IMR-90 (cell line): Measurements from ENCODE around the gene CANT1. TPM values are rescaled to one million over a fixed set of nuclear protein-coding genes. Genes with fewer than 3 reads are reported as not detected.

Experiments
- ATAC-seq: fragments of 200-7000 bp; cut with Tn5 transposase; 2 replicates; pipeline ENCODE4 v1.9.1; 2020; ENCODE audit warnings: low read depth, mild to moderate bottlenecking, moderate library complexity
- BruUV-seq: library from RNA; stranded (reverse); fragments of 400-500 nt; replicated peaks from 2 replicates; lab custom pipeline; 2021; lab: Mats Ljungman, UMichigan
- CTCF ChIA-PET: fragments of 300-600 bp; formaldehyde crosslinking; extraction: SDS; loops from one replicate; lab custom pipeline; 2021; ENCODE audit warnings: antibody characterized with exemption; lab: Yijun Ruan, JAX
- POLR2A ChIA-PET: fragments of 300-600 bp; sonication (Branson Sonifier 250); formaldehyde crosslinking; loops from one replicate; lab custom pipeline; 2022; ENCODE audit warnings: antibody characterized with exemption; ENCODE audit not compliant: unreplicated experiment; lab: Charles Lee
- DNase-seq: peaks from one replicate; pipeline ENCODE4 v3.0.0; 2013
- H2AFZ ChIP-seq: replicated peaks from 2 replicates; pipeline ENCODE3; 2013; ENCODE audit warnings: low read length, mild to moderate bottlenecking; ENCODE audit not compliant: poor library complexity
- H2AK5ac ChIP-seq: 2 replicates; pipeline ENCODE4 v1.6.1; 2013; ENCODE audit warnings: low read depth, low read length, inconsistent platforms
- H2AK9ac ChIP-seq: replicated peaks from 2 replicates; pipeline ENCODE3; 2013; ENCODE audit warnings: mild to moderate bottlenecking, low read depth, low read length, moderate library complexity; ENCODE audit not compliant: poor library complexity
- H2BK120ac ChIP-seq: 2 replicates; pipeline ENCODE4 v1.6.1; 2013; ENCODE audit warnings: low read depth, low read length, inconsistent platforms
- H2BK15ac ChIP-seq: 3 replicates; pipeline ENCODE4 v1.6.1; 2013; ENCODE audit warnings: low read depth, low read length, inconsistent platforms
- H2BK20ac ChIP-seq: 2 replicates; pipeline ENCODE4 v1.6.1; 2013; ENCODE audit warnings: low read depth, mild to moderate bottlenecking, inconsistent platforms, low read length, moderate library complexity
- H2BK5ac ChIP-seq: 2 replicates; pipeline ENCODE4 v1.6.1; 2013; ENCODE audit warnings: mild to moderate bottlenecking, low read depth, low read length, inconsistent platforms; ENCODE audit not compliant: poor library complexity, severe bottlenecking
- H3K14ac ChIP-seq: replicated peaks from 2 replicates; pipeline ENCODE4 v1.6.1; 2013; ENCODE audit warnings: low read depth, low read length, inconsistent platforms
- H3K18ac ChIP-seq: 2 replicates; pipeline ENCODE4 v1.6.1; 2013; ENCODE audit warnings: low read depth, low read length, control low read depth
- H3K23ac ChIP-seq: 2 replicates; pipeline ENCODE4 v1.6.1; 2013; ENCODE audit warnings: low read depth, low read length, inconsistent platforms
- H3K27ac ChIP-seq: 2 replicates; pipeline ENCODE4 v1.5.1; 2013; ENCODE audit warnings: mild to moderate bottlenecking, control low read depth, low read length; ENCODE audit not compliant: insufficient read depth
- H3K27me3 ChIP-seq: 2 replicates; pipeline ENCODE4 v1.6.1; 2013; ENCODE audit warnings: low read length; ENCODE audit not compliant: control insufficient read depth, insufficient read depth
- H3K36me3 ChIP-seq: 2 replicates; pipeline ENCODE4 v1.6.1; 2013; ENCODE audit warnings: low read length, mixed read lengths; ENCODE audit not compliant: control insufficient read depth, insufficient read depth
- H3K4ac ChIP-seq: 2 replicates; pipeline ENCODE4 v1.6.1; 2013; ENCODE audit warnings: low read depth, low read length, inconsistent platforms
- H3K4me1 ChIP-seq: 2 replicates; pipeline ENCODE4 v1.6.1; 2013; ENCODE audit warnings: low read length, mixed read lengths; ENCODE audit not compliant: control insufficient read depth, insufficient read depth
- H3K4me2 ChIP-seq: 2 replicates; pipeline ENCODE4 v1.6.1; 2013; ENCODE audit warnings: low read depth, mild to moderate bottlenecking, control low read depth, low read length, moderate library complexity
- H3K4me3 ChIP-seq: 2 replicates; pipeline ENCODE4 v1.5.1; 2013; ENCODE audit warnings: low read depth, mild to moderate bottlenecking, control low read depth, low read length, moderate library complexity; ENCODE audit not compliant: insufficient read depth
- H3K56ac ChIP-seq: 2 replicates; pipeline ENCODE4 v1.6.1; 2013; ENCODE audit warnings: low read length, inconsistent platforms; ENCODE audit not compliant: insufficient read depth; ENCODE audit errors: extremely low read depth
- H3K79me1 ChIP-seq, 2 experiments: 2 replicates each; pipeline ENCODE4 v1.6.1; 2013; ENCODE audit warnings: low read length in 2 of 2, inconsistent platforms in 1 of 2, low read depth in 1 of 2
- H3K9ac ChIP-seq: 2 replicates; pipeline ENCODE4 v1.6.1; 2013; ENCODE audit warnings: low read depth, low read length, control low read depth
- H3K9me1 ChIP-seq: 2 replicates; pipeline ENCODE4 v1.6.1; 2013; ENCODE audit warnings: low read length, inconsistent platforms; ENCODE audit not compliant: insufficient read depth
- H3K9me3 ChIP-seq: 2 replicates; pipeline ENCODE4 v1.6.1; 2013; ENCODE audit warnings: low read length; ENCODE audit not compliant: control insufficient read depth, insufficient read depth
- H4K20me1 ChIP-seq: 2 replicates; pipeline ENCODE4 v1.6.1; 2013; ENCODE audit warnings: low read length, inconsistent platforms; ENCODE audit not compliant: insufficient read depth
- H4K5ac ChIP-seq: 2 replicates; pipeline ENCODE4 v1.6.1; 2013; ENCODE audit warnings: mild to moderate bottlenecking, low read depth, low read length, control low read depth
- H4K8ac ChIP-seq, 2 experiments: 2 replicates each; pipeline ENCODE4 v1.6.1; 2013; ENCODE audit warnings: low read depth in 2 of 2, low read length in 2 of 2, control low read depth in 1 of 2, inconsistent platforms in 1 of 2
- H4K91ac ChIP-seq: 2 replicates; pipeline ENCODE4 v1.6.1; 2013; ENCODE audit warnings: low read depth, low read length, inconsistent platforms; ENCODE audit not compliant: insufficient read depth
- BHLHE40 ChIP-seq: fragments of 150-350 bp; IDR thresholded peaks from 2 replicates; pipeline ENCODE4 v1.6.1; 2016; ENCODE audit warnings: mild to moderate bottlenecking, low read depth, low read length
- CEBPB ChIP-seq: IDR thresholded peaks from 2 replicates; pipeline ENCODE4 v1.6.1; 2012; ENCODE audit warnings: low read depth, low read length, improper control_type of control experiment
- CHD1 ChIP-seq: IDR thresholded peaks from 2 replicates; pipeline ENCODE4 v1.6.1; 2012; ENCODE audit warnings: low read depth, low read length, improper control_type of control experiment
- CTCF ChIP-seq: conservative IDR thresholded peaks from 2 replicates; pipeline ENCODE4 v1.5.1; 2012; ENCODE audit warnings: mild to moderate bottlenecking, low read depth, low read length, improper control_type of control experiment
- ELK1 ChIP-seq: fragments of 150-350 bp; IDR thresholded peaks from 2 replicates; pipeline ENCODE4 v1.6.1; 2016; ENCODE audit warnings: low read depth, mild to moderate bottlenecking, low read length, moderate library complexity, borderline replicate concordance
- FOS ChIP-seq: fragments of 150-350 bp; IDR thresholded peaks from 2 replicates; pipeline ENCODE4 v1.6.1; 2016; ENCODE audit warnings: low read depth, low read length
- MAFK ChIP-seq: IDR thresholded peaks from 2 replicates; pipeline ENCODE4 v1.6.1; 2012; ENCODE audit warnings: low read depth, low read length, improper control_type of control experiment
- MAZ ChIP-seq: IDR thresholded peaks from 2 replicates; pipeline ENCODE4 v1.6.1; 2012; ENCODE audit warnings: low read depth, mild to moderate bottlenecking, low read length, improper control_type of control experiment, moderate library complexity, borderline replicate concordance
- MXI1 ChIP-seq: IDR thresholded peaks from 2 replicates; pipeline ENCODE4 v1.6.1; 2012; ENCODE audit warnings: low read depth, mild to moderate bottlenecking, low read length, moderate library complexity, borderline replicate concordance
- NFE2L2 ChIP-seq: fragments of 150-350 bp; IDR thresholded peaks from 2 replicates; pipeline ENCODE4 v1.6.1; 2016; ENCODE audit warnings: low read depth, mild to moderate bottlenecking, low read length
- POLR2A ChIP-seq: IDR thresholded peaks from 2 replicates; pipeline ENCODE4 v1.6.1; 2012; ENCODE audit warnings: mild to moderate bottlenecking, low read depth, low read length
- RAD21 ChIP-seq: IDR thresholded peaks from 2 replicates; pipeline ENCODE4 v1.6.1; 2012; ENCODE audit warnings: low read length, improper control_type of control experiment
- RCOR1 ChIP-seq: IDR thresholded peaks from 2 replicates; pipeline ENCODE4 v1.6.1; 2012; ENCODE audit warnings: mild to moderate bottlenecking, low read length, improper control_type of control experiment; ENCODE audit not compliant: insufficient replicate concordance
- RFX5 ChIP-seq: IDR thresholded peaks from 2 replicates; pipeline ENCODE4 v1.8.0; 2012; ENCODE audit warnings: low read depth, mild to moderate bottlenecking, low read length, moderate library complexity
- SMC3 ChIP-seq: fragments of 150-350 bp; IDR thresholded peaks from 2 replicates; pipeline ENCODE4 v1.6.1; 2016; ENCODE audit warnings: low read depth, mild to moderate bottlenecking, antibody characterized with exemption, low read length, moderate library complexity
- USF2 ChIP-seq: fragments of 150-350 bp; IDR thresholded peaks from 2 replicates; pipeline ENCODE4 v1.6.1; 2017; ENCODE audit warnings: mild to moderate bottlenecking, antibody characterized with exemption, low read length, low read depth
- WGBS, 2 experiments: methylation state at CpG; one replicate each; pipeline versions ENCODE4 v1.1.5 to v1.1.7; 2013; ENCODE audit warnings: missing lambda C conversion rate in 2 of 2; ENCODE audit not compliant: insufficient read length in 1 of 2; ENCODE audit errors: extremely low coverage in 2 of 2; 5-methylcytosine and 5-hydroxymethylcytosine counted together
- dilution Hi-C: fragments of 300-500 bp; cut with HindIII; formaldehyde crosslinking; loops from one replicate; pipeline ENCODE4 v1.14.3; 2018; ENCODE audit warnings: low sequenced_read_pairs; ENCODE audit not compliant: unreplicated experiment
- in situ Hi-C: fragments of 300-500 bp; cut with MboI; formaldehyde crosslinking; loops from 3 replicates; pipeline ENCODE4 v1.14.3; 2019; ENCODE audit warnings: low sequenced_read_pairs, inconsistent platforms, mixed read lengths
- intact Hi-C: fragments of 100-400 bp; cut with micrococcal nuclease; formaldehyde crosslinking; loops from 2 replicates; pipeline ENCODE4 v1.10.0; 2022
- polyA plus RNA-seq, 3 experiments: library from polyadenylated mRNA; depleted of rRNA; stranded (reverse); fragments of >200 nt; gene quantifications; 2 replicates each; pipeline ENCODE4 v1.2.3, GENCODE V29; 2012; ENCODE audit warnings: low replicate concordance in 1 of 3
- total RNA-seq: library from RNA; depleted of rRNA; stranded (reverse); fragments of >200 nt; gene quantifications from 2 replicates; pipeline ENCODE4 v1.2.3, GENCODE V29; 2012

CANT1 gene
- total and polyA plus RNA-seq, 2 of the 4 experiments (the other 2 are of a cell fraction) = 51.8 to 73.4 TPM

GRCh38 chr17:78954684-78955083 lies 54.9 kb downstream of the CANT1 start:
- H2BK5ac ChIP-seq = no peak overlapping the region
- no peak for DNase-seq
- no peak overlapping the region for H2AK9ac ChIP-seq
- no peak overlapping the region for H2BK120ac ChIP-seq
- WGBS, 2 experiments = 97% methylated on average over 12 of the region's 14 CpGs; no CpG with 5 or more reads in 1 of the 2 experiments
- no peaks in the 10 kb centered on the region; the same call in 1 of the 2 replicates for H3K27me3 ChIP-seq
- no peak overlapping the region for H4K8ac ChIP-seq
- no peak overlapping the region for H4K5ac ChIP-seq
- no peaks in the 10 kb centered on the region for H3K36me3 ChIP-seq
- in situ Hi-C loops (loop anchor here (25.0 kb wide), 1 partner anchor 467 kb away; no protein-coding TSS in a partner anchor), dilution Hi-C loops (no loop called here), intact Hi-C loops (no loop called here)
- TF ChIP-seq SMC3 (no peak), FOS (no peak), CEBPB (no peak), RAD21 (no peak), RFX5 (no peak), ELK1 (no peak), BHLHE40 (no peak), MAZ (no peak), USF2 (no peak), CTCF (no peak), POLR2A (no peak), MXI1 (no peak), RCOR1 (no peak), NFE2L2 (no peak), MAFK (no peak), CHD1 (no peak)
- no peak overlapping the region for H3K14ac ChIP-seq
- H3K4me2 ChIP-seq = no peak overlapping the region
- no peaks in the 10 kb centered on the region for H3K9me1 ChIP-seq
- H3K9ac ChIP-seq = no peak overlapping the region
- ChIA-PET POLR2A (no interaction called here), CTCF (no interaction called here)
- H3K23ac ChIP-seq = no peak overlapping the region
- H3K4me1 ChIP-seq = peaks cover 20% of the 10 kb centered on the region
- no peaks in the 10 kb centered on the region for H3K79me1 ChIP-seq
- no peak overlapping the region for H3K27ac ChIP-seq
- H2AFZ ChIP-seq = peak overlapping the region; percentile 34
- peaks cover 15% of the 10 kb centered on the region for H3K9me3 ChIP-seq
- no TSS peak for BruUV-seq
- H3K18ac ChIP-seq = no peak overlapping the region
- no peak overlapping the region for H3K56ac ChIP-seq
- no peaks in the 10 kb centered on the region for H4K20me1 ChIP-seq
- H2BK15ac ChIP-seq = no peak overlapping the region
- no peak overlapping the region for H3K4me3 ChIP-seq
- no peak for ATAC-seq
- H4K91ac ChIP-seq = no peak overlapping the region
- H2AK5ac ChIP-seq = no peak overlapping the region
- H3K4ac ChIP-seq = no peak overlapping the region
- H2BK20ac ChIP-seq = no peak overlapping the region
